ENCODE data around the gene NPFFR2.

- TF ChIP-seq HNF4A (conservative IDR thresholded peaks at IDR 0.05) (no peak), FOXA1 (IDR thresholded peaks at IDR 0.05) (no peak), CTCF (IDR thresholded peaks at IDR 0.05; ENCODE audit: low read depth, low read length, missing input control) (no peak), EGR1 (IDR thresholded peaks at IDR 0.05; ENCODE audit: low read depth in 2 of 2) (no peak), MAX (IDR thresholded peaks at IDR 0.05) (no peak), JUND (IDR thresholded peaks at IDR 0.05) (no peak), RAD21 (IDR thresholded peaks at IDR 0.05) (no peak), REST (IDR thresholded peaks at IDR 0.05) (no peak), ZBTB33 (IDR thresholded peaks at IDR 0.05) (no peak), NR2F2 (IDR thresholded peaks at IDR 0.05) (no peak)
Observed at GRCh38 chr4:71995297-71995696, 36.5 kb upstream of the NPFFR2 start.

All from liver (tissue), 3 donors.